Bronchial epithelial cell (primary cell): ENCODE data around the gene MAPKAPK3. TPM values are rescaled to one million over a fixed set of nuclear protein-coding genes. Genes with fewer than 3 reads are reported as not detected.
"Not testable (repeated sequence)": the region's sequence is repeated elsewhere in the genome, so short reads cannot be mapped to it uniquely, and the experiment has no call there.

Experiments used
- DNase-seq: peaks from one replicate; pipeline ENCODE4 v3.0.0-alpha.2; 2010; ENCODE audit warnings: low read depth
- FAIRE-seq: peaks from 2 replicates; lab custom pipeline; 2011; peaks lifted over from hg19 to GRCh38; lab: Jason Lieb, UNC
- H3K27me3 ChIP-seq: 2 replicates; pipeline ENCODE4 v1.5.1; 2011; ENCODE audit warnings: low read length; ENCODE audit not compliant: control insufficient read depth, insufficient read depth
- H3K36me3 ChIP-seq: 2 replicates; pipeline ENCODE4 v1.5.1; 2011; ENCODE audit warnings: low read length; ENCODE audit not compliant: control insufficient read depth, insufficient read depth
- H3K4me3 ChIP-seq: 2 replicates; pipeline ENCODE4 v1.5.1; 2011; ENCODE audit warnings: mild to moderate bottlenecking, low read depth, low read length, control low read depth
- total RNA-seq: library from RNA; depleted of rRNA; stranded (reverse); fragments of >200 nt; gene quantifications from 2 replicates; pipeline ENCODE4 v1.2.1, GENCODE V29; 2014
- TF ChIP-seq, protein P1 (sequence below): IDR thresholded peaks from 2 replicates; pipeline ENCODE4 v1.5.1; 2011; ENCODE audit warnings: mild to moderate bottlenecking, moderate library complexity, low read length, control low read depth, inconsistent platforms; ENCODE audit not compliant: insufficient read depth, severe bottlenecking

MAPKAPK3 gene
- total RNA-seq, 1 donor from 2014 or later = 47.1 TPM

DNA sequence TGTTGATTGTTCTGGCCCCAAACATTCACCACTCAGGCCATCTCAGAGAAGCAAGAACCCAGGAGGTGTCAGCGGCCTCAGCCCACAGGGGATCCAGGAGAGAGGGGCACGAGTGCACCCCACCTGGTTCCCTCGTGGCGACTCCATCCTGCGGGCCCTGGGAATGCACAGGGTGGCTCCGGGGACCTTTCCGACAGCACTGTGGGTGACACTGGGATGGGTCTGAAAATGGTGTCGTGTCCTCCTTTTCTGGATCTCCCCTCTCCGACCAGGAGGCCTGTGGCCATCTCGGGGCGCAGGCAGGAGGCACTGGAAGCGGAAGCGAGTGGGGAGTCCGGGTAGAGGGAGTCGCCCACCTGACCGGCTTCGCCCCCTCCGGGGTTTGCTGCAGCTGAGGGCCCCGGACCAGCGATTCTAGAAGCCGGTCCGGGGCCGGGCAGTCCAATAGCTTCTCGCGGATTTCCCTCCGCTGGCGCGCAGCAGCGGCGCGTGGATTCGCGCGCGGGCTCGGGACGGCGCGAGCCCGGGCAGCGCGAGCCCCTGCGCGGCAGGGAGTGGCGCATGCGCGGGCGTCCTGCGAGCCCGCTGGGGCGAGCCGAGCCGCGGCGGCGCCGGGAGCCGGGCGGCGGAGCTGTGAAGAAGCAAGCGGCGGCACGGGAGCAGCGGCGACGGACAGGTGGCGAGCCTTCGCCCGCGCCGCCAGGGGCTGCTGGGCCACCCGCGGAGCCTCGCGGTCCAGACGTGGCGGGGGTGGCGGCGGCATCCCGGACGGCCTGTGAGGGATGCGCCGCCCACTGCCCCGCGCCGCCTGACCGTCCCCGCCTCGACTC, 57.6 kb downstream of the MAPKAPK3 start, which contains the start of gene DOCK3:
Gene DOCK3 (plus strand): TSS at position 579 of the 830 bp plus-strand sequence. CDS start 337 bp downstream, outside the sequence.
- DNase-seq (peak; percentile 29), FAIRE-seq (no peak)
- TF ChIP-seq, protein P1, sequence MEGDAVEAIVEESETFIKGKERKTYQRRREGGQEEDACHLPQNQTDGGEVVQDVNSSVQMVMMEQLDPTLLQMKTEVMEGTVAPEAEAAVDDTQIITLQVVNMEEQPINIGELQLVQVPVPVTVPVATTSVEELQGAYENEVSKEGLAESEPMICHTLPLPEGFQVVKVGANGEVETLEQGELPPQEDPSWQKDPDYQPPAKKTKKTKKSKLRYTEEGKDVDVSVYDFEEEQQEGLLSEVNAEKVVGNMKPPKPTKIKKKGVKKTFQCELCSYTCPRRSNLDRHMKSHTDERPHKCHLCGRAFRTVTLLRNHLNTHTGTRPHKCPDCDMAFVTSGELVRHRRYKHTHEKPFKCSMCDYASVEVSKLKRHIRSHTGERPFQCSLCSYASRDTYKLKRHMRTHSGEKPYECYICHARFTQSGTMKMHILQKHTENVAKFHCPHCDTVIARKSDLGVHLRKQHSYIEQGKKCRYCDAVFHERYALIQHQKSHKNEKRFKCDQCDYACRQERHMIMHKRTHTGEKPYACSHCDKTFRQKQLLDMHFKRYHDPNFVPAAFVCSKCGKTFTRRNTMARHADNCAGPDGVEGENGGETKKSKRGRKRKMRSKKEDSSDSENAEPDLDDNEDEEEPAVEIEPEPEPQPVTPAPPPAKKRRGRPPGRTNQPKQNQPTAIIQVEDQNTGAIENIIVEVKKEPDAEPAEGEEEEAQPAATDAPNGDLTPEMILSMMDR = no peak
- Histone ChIP-seq H3K27me3 (peaks cover 36% of the 10 kb centered on the region), H3K36me3 (no peaks in the 10 kb centered on the region), H3K4me3 (peak within 1 kb of the TSS; percentile 19)

DNA sequence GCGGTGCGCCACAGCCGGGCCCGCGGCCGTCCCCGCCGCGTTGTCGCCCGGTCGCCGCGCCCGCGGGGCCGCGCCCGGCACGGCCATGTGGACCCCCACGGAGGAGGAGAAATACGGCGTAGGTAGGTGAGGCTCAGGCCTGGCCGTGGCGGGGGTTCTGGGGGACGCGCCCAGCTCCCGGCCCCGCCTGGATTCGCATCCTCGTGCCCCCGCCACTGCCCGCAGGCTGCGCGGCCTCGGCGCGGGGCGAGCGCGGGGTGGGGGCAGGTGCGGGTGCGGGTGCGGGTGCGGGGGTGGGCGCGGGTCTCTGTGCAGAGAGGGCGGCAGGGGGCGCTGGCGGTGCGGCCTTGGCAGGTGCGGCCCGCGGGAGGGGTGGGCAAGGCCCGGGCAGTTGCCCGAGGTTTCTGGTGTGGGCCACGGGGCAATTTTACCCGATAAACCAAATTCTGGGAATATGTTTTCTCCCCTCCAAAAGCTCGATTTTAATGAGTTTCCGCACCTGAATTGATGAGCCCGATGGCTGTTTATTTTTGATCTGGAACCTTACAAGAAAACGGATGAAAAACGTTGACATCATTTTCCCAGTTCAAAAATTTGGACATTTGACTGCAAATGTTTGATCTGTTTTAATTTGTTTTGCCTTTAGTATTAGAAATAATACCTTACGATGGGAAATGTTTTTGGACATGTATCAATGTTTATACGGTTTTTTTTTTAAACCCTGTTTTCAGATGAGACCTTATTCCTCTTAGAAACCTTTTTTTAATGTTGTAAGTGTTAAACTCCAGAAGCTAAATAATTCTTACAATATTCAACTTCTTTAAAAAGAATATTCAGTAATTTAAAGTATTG, 58.5 kb downstream of the MAPKAPK3 start:
- TF ChIP-seq, protein P1 = peak; percentile 26
- FAIRE-seq (no peak), DNase-seq (no peak)
- Histone ChIP-seq H3K27me3 (peaks cover 36% of the 10 kb centered on the region), H3K4me3 (peak overlapping the region; percentile 19), H3K36me3 (no peaks in the 10 kb centered on the region)

DNA sequence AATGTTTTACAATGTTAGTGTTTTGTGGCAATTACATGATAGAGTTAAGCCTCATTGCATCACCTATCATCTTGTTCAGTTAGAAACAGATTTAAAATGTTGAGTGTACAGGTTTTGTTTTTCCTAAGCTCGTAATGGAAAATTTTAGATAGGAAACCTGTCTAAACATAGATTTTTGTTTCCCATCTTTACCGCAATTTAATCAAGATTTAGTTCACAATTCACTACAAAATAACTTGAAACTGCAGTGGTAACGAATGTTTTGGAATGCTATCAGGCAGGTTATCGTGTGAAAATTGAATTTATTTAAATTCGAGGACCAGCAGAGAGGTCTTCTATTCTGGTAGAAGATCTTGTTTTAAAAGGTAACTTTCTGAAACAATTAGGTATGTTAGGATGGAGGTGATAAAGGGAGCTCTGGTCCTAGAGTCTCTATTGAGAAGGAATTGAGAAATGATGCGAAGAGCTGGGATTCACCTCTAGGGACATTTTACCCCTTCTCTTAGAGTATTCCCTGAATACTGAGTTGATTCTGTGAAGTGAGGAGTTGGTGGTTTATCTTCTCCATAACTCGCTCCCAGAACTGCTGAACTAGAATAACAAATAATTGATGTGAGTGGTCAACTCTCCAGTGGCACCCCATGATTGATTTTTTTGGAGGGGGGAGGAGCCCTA, 59.2 kb downstream of the MAPKAPK3 start:
- Histone ChIP-seq H3K36me3 (no peaks in the 10 kb centered on the region), H3K27me3 (peaks cover 36% of the 10 kb centered on the region), H3K4me3 (no peak overlapping the region)
- DNase-seq (no peak), FAIRE-seq (no peak)
- TF ChIP-seq, protein P1 = no peak

DNA sequence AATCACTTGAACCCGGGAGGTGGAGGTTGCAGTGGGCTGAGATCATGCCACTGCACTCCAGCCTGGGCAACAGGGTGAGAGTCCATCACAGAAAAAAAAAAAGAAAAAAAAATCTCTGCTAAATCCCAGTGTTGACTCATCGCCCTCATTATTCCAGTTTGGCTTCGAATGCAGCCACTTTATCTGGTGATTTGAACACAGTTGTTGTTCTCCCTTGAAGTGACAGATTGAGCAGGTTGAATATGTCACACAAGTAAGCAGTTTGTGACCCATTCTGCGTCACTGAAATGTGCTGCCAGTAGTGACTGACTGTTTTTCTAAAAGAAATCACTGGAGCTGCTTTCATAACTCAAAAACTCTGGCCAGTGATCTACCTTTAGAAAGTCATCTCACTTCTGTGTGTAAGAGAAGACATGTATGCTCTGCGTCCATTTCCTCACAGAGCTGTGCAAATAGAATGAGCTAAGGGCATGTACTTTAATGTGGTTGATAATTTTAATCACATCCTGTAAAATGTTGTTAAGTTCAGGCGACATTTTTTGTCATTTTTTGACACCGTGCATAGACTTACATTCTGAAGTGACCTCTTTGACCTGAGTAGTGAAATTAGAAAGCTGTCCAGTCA, 70.3 kb downstream of the MAPKAPK3 start:
- Histone ChIP-seq H3K36me3 (no peaks in the 10 kb centered on the region), H3K4me3 (no peak overlapping the region), H3K27me3 (no peaks in the 10 kb centered on the region)
- TF ChIP-seq, protein P1 = no peak
- DNase-seq (no peak), FAIRE-seq (no peak)

DNA sequence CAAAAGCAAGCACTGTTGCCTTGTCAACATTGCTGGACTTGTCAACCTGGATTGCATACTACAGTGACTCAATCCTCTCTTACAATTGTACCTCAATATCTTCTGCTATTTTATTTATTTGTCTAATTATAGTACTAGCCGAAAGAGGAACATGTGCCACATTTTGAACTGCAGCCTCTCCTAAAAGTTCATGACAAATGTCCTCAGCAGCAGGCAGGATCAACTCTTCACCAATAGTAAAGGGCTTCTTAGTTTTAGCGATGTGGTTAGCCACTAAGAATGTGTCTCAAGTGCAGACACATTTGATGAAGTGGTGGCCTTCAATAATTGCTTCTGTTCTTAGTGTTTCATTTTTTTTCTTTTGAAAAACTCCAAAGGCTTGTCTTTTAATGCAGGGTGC, 71.0 kb downstream of the MAPKAPK3 start:
- TF ChIP-seq, protein P1 = no peak
- no peaks in the 10 kb centered on the region for H3K27me3 ChIP-seq
- DNase-seq (no peak), FAIRE-seq (no peak)
- H3K36me3 ChIP-seq = no peaks in the 10 kb centered on the region
- H3K4me3 ChIP-seq = no peak overlapping the region

DNA sequence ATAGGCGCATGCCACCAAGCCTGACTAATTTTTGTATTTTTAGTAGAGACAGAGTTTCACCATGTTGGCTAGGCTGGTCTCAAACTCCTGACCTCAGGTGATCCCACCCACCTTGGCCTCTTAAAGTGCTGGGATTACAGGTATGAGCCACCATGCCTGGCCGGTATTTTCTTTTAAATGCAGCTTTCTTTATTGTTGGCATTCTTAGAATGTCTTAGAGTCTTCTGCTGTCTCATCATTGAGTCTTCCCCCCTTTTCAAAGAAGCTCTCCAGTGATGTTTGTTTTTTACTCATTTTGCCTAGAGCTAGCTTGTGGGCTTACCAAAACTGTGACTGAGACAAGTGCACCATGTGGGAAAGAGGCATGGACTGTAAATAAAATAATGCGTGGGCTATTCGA, 71.7 kb downstream of the MAPKAPK3 start:
- DNase-seq, H3K27me3 ChIP-seq, H3K36me3 ChIP-seq, FAIRE-seq, H3K4me3 ChIP-seq: not testable (repeated sequence)
